Measurements from ENCODE around the gene PLXDC1.

DNA sequence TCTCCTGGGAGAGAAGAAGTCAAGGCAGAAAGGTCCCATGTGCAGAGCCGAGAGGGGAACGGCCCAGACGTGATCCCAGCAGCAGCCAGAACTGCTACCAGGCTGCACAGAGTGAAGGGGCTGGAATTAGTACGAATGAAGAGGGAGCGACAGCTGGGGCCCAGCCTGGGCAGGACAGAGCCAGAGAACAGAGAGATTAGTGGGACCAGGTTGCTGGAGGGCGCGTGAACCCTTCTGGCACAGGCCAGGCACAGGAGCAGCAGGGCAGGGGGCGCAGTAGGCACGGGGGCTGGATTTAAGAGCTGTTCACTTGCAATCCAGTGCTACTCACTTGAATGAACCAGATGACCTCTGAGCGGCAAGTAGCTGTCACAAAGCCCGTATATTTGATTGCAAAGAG lies 66.9 kb downstream of the PLXDC1 start:
- TF ChIP-seq POLR2AphosphoS5 (IDR thresholded peaks at IDR 0.05; ENCODE audit: low read depth, low read length) = no peak
- TF ChIP-seq, protein P1, sequence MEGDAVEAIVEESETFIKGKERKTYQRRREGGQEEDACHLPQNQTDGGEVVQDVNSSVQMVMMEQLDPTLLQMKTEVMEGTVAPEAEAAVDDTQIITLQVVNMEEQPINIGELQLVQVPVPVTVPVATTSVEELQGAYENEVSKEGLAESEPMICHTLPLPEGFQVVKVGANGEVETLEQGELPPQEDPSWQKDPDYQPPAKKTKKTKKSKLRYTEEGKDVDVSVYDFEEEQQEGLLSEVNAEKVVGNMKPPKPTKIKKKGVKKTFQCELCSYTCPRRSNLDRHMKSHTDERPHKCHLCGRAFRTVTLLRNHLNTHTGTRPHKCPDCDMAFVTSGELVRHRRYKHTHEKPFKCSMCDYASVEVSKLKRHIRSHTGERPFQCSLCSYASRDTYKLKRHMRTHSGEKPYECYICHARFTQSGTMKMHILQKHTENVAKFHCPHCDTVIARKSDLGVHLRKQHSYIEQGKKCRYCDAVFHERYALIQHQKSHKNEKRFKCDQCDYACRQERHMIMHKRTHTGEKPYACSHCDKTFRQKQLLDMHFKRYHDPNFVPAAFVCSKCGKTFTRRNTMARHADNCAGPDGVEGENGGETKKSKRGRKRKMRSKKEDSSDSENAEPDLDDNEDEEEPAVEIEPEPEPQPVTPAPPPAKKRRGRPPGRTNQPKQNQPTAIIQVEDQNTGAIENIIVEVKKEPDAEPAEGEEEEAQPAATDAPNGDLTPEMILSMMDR (IDR thresholded peaks at IDR 0.05; ENCODE audit: control extremely low read depth in 1 of 3, insufficient read depth in 1 of 3, low read depth in 1 of 3, low read length in 3 of 3) = no peak
- TF ChIP-seq EGR1 (IDR thresholded peaks at IDR 0.05; ENCODE audit: borderline replicate concordance, low read depth, low read length) = no peak
- no peak for TF ChIP-seq SIX5 (IDR thresholded peaks at IDR 0.05; ENCODE audit: low read depth, low read length)

All from H1 (cell line).